IPS-20b (cell line): ENCODE results near the gene SYPL2.
A peak's percentile ranks its signal among the peaks of the same experiment; 100 is the strongest.
"Not testable (repeated sequence)": the region's sequence is repeated elsewhere in the genome, so short reads cannot be mapped to it uniquely, and the experiment has no call there.

Experiments
- H3K27ac ChIP-seq: one replicate; pipeline ENCODE4 v1.5.1; 2013; ENCODE audit warnings: low read length
- H3K27me3 ChIP-seq: 2 replicates; pipeline ENCODE4 v1.6.1; 2013; ENCODE audit warnings: mild to moderate bottlenecking, low read length, inconsistent platforms; ENCODE audit not compliant: insufficient read depth
- H3K36me3 ChIP-seq: 2 replicates; pipeline ENCODE4 v1.6.1; 2013; ENCODE audit warnings: low read depth, mild to moderate bottlenecking, inconsistent platforms, low read length, moderate library complexity; ENCODE audit not compliant: insufficient read depth
- H3K4me1 ChIP-seq: 2 replicates; pipeline ENCODE4 v1.6.1; 2013; ENCODE audit warnings: mild to moderate bottlenecking, control low read depth, inconsistent platforms, low read length, moderate library complexity; ENCODE audit not compliant: insufficient read depth
- H3K4me3 ChIP-seq: 2 replicates; pipeline ENCODE4 v1.5.1; 2013; ENCODE audit warnings: mild to moderate bottlenecking, low read length, inconsistent platforms
- H3K9ac ChIP-seq: 2 replicates; pipeline ENCODE4 v1.6.1; 2013; ENCODE audit warnings: low read depth, mild to moderate bottlenecking, inconsistent platforms, low read length, moderate library complexity
- H3K9me3 ChIP-seq: 2 replicates; pipeline ENCODE4 v1.6.1; 2013; ENCODE audit warnings: mild to moderate bottlenecking, low read depth, low read length, inconsistent platforms; ENCODE audit not compliant: insufficient read depth

Gene SYPL2

GRCh38 chr1:109473284-109474057 lies 7.1 kb downstream of the SYPL2 start:
- H3K4me3 ChIP-seq = not testable (repeated sequence)
- H3K27me3 ChIP-seq = peaks cover 23% of the 10 kb centered on the region

GRCh38 chr1:109474697-109475096 lies 8.4 kb downstream of the SYPL2 start:
- Histone ChIP-seq H3K9ac (no peak overlapping the region), H3K9me3 (no peaks in the 10 kb centered on the region), H3K27ac (no peak overlapping the region), H3K4me3 (no peak overlapping the region), H3K36me3 (no peaks in the 10 kb centered on the region), H3K27me3 (peaks cover 12% of the 10 kb centered on the region), H3K4me1 (no peaks in the 10 kb centered on the region)

More at GRCh38 chr1:109473284-109474057, 7.1 kb downstream of the SYPL2 start:
- H3K4me1 ChIP-seq, H3K9ac ChIP-seq, H3K9me3 ChIP-seq, H3K27ac ChIP-seq, H3K36me3 ChIP-seq: not testable (repeated sequence)

GRCh38 chr1:109475261-109475660 lies 8.9 kb downstream of the SYPL2 start:
- Histone ChIP-seq H3K9me3 (no peaks in the 10 kb centered on the region), H3K4me3 (no peak overlapping the region), H3K27me3 (peaks cover 8% of the 10 kb centered on the region), H3K27ac (no peak overlapping the region), H3K9ac (no peak overlapping the region), H3K36me3 (no peaks in the 10 kb centered on the region), H3K4me1 (no peaks in the 10 kb centered on the region)

- H3K9ac ChIP-seq = no peak overlapping the region
- peaks cover 3% of the 10 kb centered on the region for H3K27me3 ChIP-seq
- no peak overlapping the region for H3K4me3 ChIP-seq
- H3K36me3 ChIP-seq = no peaks in the 10 kb centered on the region
- no peaks in the 10 kb centered on the region for H3K4me1 ChIP-seq
- no peaks in the 10 kb centered on the region for H3K9me3 ChIP-seq
- H3K27ac ChIP-seq = no peak overlapping the region
Observed at GRCh38 chr1:109476825-109477224, 10.5 kb downstream of the SYPL2 start.

DNA sequence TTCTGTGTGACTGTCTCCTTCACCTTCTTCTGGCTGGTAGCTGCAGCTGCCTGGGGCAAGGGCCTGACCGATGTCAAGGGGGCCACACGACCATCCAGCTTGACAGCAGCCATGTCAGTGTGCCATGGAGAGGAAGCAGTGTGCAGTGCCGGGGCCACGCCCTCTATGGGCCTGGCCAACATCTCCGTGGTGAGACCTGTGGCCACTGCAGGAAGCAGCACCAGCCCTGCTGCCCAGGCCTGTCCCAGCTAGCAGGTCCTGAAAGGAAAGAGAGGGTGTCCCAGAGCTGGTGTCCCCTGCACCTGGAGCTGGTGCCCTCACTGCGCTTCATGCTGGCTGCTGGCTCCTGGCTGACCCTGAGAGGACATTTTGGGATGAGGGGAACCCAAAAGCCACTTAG lies 11.5 kb downstream of the SYPL2 start:
- Histone ChIP-seq H3K27ac (no peak overlapping the region), H3K9me3 (no peaks in the 10 kb centered on the region), H3K4me3 (no peak overlapping the region), H3K36me3 (no peaks in the 10 kb centered on the region), H3K27me3 (peaks cover 10% of the 10 kb centered on the region), H3K4me1 (no peaks in the 10 kb centered on the region), H3K9ac (no peak overlapping the region)

DNA sequence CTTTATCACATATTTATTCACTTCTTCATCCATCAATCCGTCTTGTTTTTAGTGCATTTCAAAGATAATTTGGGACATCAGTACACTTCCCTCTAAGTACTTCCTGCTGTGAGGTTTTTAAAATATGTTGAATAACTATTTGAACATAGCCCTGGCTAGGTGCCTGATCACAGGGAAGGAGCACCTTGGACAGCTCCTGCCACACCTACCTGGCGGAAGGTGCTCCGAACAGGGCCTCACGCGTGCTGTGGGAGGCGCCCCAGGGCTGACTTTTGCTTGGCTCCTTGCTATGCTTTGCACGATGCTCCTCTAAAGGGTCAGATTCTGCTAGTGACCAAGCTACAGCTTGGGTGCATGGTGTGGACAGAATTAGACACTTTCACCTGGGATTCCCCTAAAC lies 12.5 kb downstream of the SYPL2 start:
- no peak overlapping the region for H3K4me3 ChIP-seq
- H3K27me3 ChIP-seq = peaks cover 10% of the 10 kb centered on the region
- H3K27ac ChIP-seq = no peak overlapping the region

GRCh38 chr1:109479311-109479710 lies 13.0 kb downstream of the SYPL2 start:
- Histone ChIP-seq H3K9me3 (no peaks in the 10 kb centered on the region), H3K27me3 (peaks cover 10% of the 10 kb centered on the region), H3K27ac (no peak overlapping the region), H3K4me1 (no peaks in the 10 kb centered on the region), H3K4me3 (no peak overlapping the region), H3K9ac (no peak overlapping the region), H3K36me3 (no peaks in the 10 kb centered on the region)

More for the DNA sequence above, 12.5 kb downstream of the SYPL2 start:
- Histone ChIP-seq H3K9ac (no peak overlapping the region), H3K9me3 (no peaks in the 10 kb centered on the region), H3K4me1 (no peaks in the 10 kb centered on the region), H3K36me3 (no peaks in the 10 kb centered on the region)

DNA sequence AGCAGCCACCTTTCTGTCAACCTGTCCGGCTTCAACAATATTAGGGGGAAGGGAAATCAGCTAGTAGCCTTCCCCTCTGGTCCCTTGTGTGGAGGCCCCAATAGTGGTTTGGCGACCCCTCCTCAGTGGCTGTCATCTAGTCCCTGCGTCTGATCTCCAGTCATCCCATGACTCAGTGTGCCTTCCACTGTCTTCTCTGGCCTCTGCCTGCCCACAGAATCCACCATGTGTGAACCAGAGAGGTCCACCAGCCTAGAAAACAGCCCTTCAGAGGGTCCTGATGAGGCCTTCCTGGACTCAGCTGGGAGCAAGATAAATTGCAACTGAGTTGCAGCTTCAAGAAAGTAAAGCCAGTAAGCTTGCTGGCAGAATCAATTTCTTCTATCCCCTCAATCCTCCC lies 13.6 kb downstream of the SYPL2 start:
- no peaks in the 10 kb centered on the region for H3K9me3 ChIP-seq
- H3K9ac ChIP-seq = no peak overlapping the region
- H3K4me1 ChIP-seq = peaks cover 1% of the 10 kb centered on the region; the same call in 1 of the 2 replicates
- H3K27me3 ChIP-seq = peaks cover 10% of the 10 kb centered on the region
- no peaks in the 10 kb centered on the region for H3K36me3 ChIP-seq
- H3K27ac ChIP-seq = no peak overlapping the region
- H3K4me3 ChIP-seq = no peak overlapping the region

- Histone ChIP-seq H3K36me3 (no peaks in the 10 kb centered on the region; the same call in 1 of the 2 replicates), H3K9ac (no peak overlapping the region), H3K27ac (no peak overlapping the region), H3K4me1 (peaks cover 8% of the 10 kb centered on the region; the same call in 1 of the 2 replicates), H3K27me3 (peaks cover 10% of the 10 kb centered on the region), H3K9me3 (no peaks in the 10 kb centered on the region), H3K4me3 (no peak overlapping the region)
Observed at GRCh38 chr1:109481646-109482045, 15.3 kb downstream of the SYPL2 start.

GRCh38 chr1:109482242-109482641 lies 15.9 kb downstream of the SYPL2 start:
- Histone ChIP-seq H3K9ac (no peak overlapping the region), H3K27me3 (peaks cover 10% of the 10 kb centered on the region), H3K36me3 (peaks cover 2% of the 10 kb centered on the region; the same call in 1 of the 2 replicates), H3K4me1 (peaks cover 8% of the 10 kb centered on the region; the same call in 1 of the 2 replicates), H3K4me3 (no peak overlapping the region), H3K9me3 (no peaks in the 10 kb centered on the region), H3K27ac (no peak overlapping the region)

DNA sequence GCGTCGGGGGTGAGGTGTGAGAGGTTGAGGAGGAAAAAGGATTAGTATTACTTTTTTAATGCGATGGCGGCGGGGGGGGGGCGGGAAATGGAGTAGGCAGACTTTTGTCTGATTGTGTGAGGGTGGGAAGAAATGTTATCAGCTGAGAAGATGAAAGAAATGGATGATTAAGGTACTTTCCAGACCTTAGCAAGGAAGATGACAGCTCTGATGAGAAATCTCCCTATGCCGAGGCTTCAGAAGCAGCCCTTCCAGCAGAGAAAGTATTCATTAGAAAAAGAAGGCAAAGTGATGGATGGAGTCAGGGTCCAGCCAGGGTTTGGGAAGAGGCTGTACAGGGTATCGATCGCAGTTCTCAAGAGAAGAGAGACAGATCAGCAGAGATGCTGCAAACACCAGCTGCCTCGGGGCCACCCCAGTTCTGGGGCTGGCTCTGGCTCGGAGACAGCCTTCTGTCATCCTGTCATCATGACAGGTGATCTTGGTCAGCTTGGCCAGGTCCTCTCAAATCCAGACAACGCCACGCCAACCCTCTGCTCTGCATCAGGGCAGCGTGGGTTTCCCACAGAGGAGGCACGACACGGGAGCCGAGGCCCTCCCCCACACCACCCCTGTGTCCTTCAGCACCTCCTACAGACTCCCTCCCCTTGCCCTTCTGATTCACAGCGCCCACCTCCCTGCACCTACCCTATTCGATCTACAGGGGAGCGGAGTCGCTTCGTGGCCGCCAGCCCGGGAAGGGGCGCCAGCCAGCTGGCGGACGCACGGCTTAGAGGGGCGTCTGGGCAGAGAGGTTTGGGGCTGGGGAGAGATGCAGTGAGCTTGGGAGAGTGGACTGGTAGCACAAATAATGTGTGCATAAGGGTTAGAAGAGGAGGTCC lies 16.7 kb downstream of the SYPL2 start:
- H3K36me3 ChIP-seq = peaks cover 10% of the 10 kb centered on the region; the same call in 1 of the 2 replicates
- no peak overlapping the region for H3K27ac ChIP-seq
- H3K27me3 ChIP-seq = peaks cover 10% of the 10 kb centered on the region
- peaks cover 8% of the 10 kb centered on the region; the same call in 1 of the 2 replicates for H3K4me1 ChIP-seq
- peak overlapping the region; percentile 97 for H3K4me3 ChIP-seq
- H3K9me3 ChIP-seq = no peaks in the 10 kb centered on the region
- H3K9ac ChIP-seq = no peak overlapping the region
